Esophagus muscularis mucosa (tissue), 3 donors: ENCODE data around the gene MAP3K4.

ENCODE experiments used
- CTCF ChIP-seq, 3 experiments: fragments of 200-600 bp in 2 of 3; fragments of 450-650 bp in 1 of 3; sonication (generic) in 2 of 3; IDR thresholded peaks; one replicate each; pipeline ENCODE4 v1.5.1; 2017 to 2019; ENCODE audit warnings: antibody characterized with exemption in 3 of 3, mild to moderate bottlenecking in 2 of 3, moderate library complexity in 1 of 3
- POLR2A ChIP-seq: fragments of 450-650 bp; IDR thresholded peaks from one replicate; pipeline ENCODE4 v1.6.1; 2017; ENCODE audit warnings: antibody characterized with exemption, moderate library complexity, mild to moderate bottlenecking, low read depth

- TF ChIP-seq CTCF (IDR thresholded peaks at IDR 0.05) (no peak), POLR2A (no peak)
Measured at GRCh38 chr6:161037873-161038228, 46.3 kb downstream of the MAP3K4 start.
